ENCODE measurements around the gene EXOC3L2. TPM values are rescaled to one million over a fixed set of nuclear protein-coding genes. Genes with fewer than 3 reads are reported as not detected.

EXOC3L2 gene
- total RNA-seq, 1 experiment from 2014 or later, result 0.08 TPM

DNA sequence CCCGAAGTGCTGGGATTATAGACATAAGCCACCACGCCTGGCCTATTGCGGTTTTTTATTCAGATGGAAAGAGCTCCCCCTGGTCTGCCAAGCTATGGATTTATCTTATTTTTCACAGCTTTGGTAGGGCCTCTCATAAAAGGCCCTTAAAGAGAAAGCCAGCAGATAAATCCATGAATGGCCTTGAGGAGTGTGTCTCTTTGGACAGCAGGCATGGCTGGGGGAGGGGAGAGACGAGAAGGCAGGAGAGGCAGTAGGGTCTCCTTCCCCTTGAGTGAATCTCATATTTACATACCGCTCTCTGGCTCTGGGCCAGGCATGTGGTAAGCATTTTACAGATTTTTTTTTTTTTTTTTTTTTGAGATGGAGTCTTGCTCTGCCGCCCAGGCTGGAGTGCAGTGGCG lies 31.1 kb upstream of the EXOC3L2 start:
- TF ChIP-seq TCF7L2 (IDR thresholded peaks at IDR 0.05; ENCODE audit: low read depth, low read length) (no peak), CTCF (IDR thresholded peaks at IDR 0.05) (no peak), POLR2AphosphoS5 (IDR thresholded peaks at IDR 0.05; ENCODE audit: low read depth, low read length) (no peak), SIN3A (IDR thresholded peaks at IDR 0.05; ENCODE audit: borderline replicate concordance, insufficient read depth, low read depth, low read length) (no peak), REST (IDR thresholded peaks at IDR 0.05; ENCODE audit: insufficient read depth in 1 of 2, low read depth in 2 of 2, low read length in 1 of 2) (no peak)
- Histone ChIP-seq H3K9me3 (ENCODE audit: control insufficient read depth, insufficient read depth, low read depth, low read length) (no peaks in the 10 kb centered on the region), H3K27me3 (ENCODE audit: control insufficient read depth, insufficient read depth, low read length) (no peaks in the 10 kb centered on the region), H3K36me3 (ENCODE audit: control insufficient read depth, insufficient read depth, low read length) (no peaks in the 10 kb centered on the region), H3K27ac (ENCODE audit: low read length) (no peak overlapping the region), H3K4me1 (ENCODE audit: control insufficient read depth, insufficient read depth, low read length) (no peaks in the 10 kb centered on the region), H3K4me3 (ENCODE audit: low read depth in 2 of 2, low read length in 2 of 2) (no peak overlapping the region)
- POLR2A ChIA-PET, result interaction anchor here (0.6 kb wide), 1 partner anchor 33 kb away, joined by 3 read pairs; no protein-coding TSS in a partner anchor
- no peak for ATAC-seq
- intact Hi-C loops (cut with micrococcal nuclease; ENCODE audit: unreplicated experiment), result no loop called here
- no TSS peak for BruUV-seq (replicated peaks)
- in situ Hi-C loops (cut with HindIII; ENCODE audit: low pct_unique_long_range_greater_than_20kb, low sequenced_read_pairs), result no loop called here
- CTCF ChIA-PET, result no interaction called here
- DNase-seq (ENCODE audit: low read depth, low spot score), result no peak

GRCh38 chr19:45275370-45275971 lies 30.3 kb upstream of the EXOC3L2 start:
- ATAC-seq, result no peak
- no peak overlapping the region for H3K4me3 ChIP-seq (ENCODE audit: low read depth in 2 of 2, low read length in 2 of 2)
- H3K36me3 ChIP-seq (ENCODE audit: control insufficient read depth, insufficient read depth, low read length), result no peaks in the 10 kb centered on the region
- TF ChIP-seq REST (IDR thresholded peaks at IDR 0.05; ENCODE audit: insufficient read depth in 1 of 2, low read depth in 2 of 2, low read length in 1 of 2) (no peak), TCF7L2 (IDR thresholded peaks at IDR 0.05; ENCODE audit: low read depth, low read length) (no peak), SIN3A (IDR thresholded peaks at IDR 0.05; ENCODE audit: borderline replicate concordance, insufficient read depth, low read depth, low read length) (no peak), CTCF (IDR thresholded peaks at IDR 0.05) (no peak), POLR2AphosphoS5 (IDR thresholded peaks at IDR 0.05; ENCODE audit: low read depth, low read length) (no peak)
- no peak overlapping the region for H3K27ac ChIP-seq (ENCODE audit: low read length)
- in situ Hi-C loops (cut with HindIII; ENCODE audit: low pct_unique_long_range_greater_than_20kb, low sequenced_read_pairs), result no loop called here
- ChIA-PET POLR2A (interaction anchor here (0.6 kb wide), 1 partner anchor 33 kb away, joined by 3 read pairs; no protein-coding TSS in a partner anchor), CTCF (no interaction called here)
- H3K9me3 ChIP-seq (ENCODE audit: control insufficient read depth, insufficient read depth, low read depth, low read length), result no peaks in the 10 kb centered on the region
- DNase-seq (ENCODE audit: low read depth, low spot score), result no peak
- no TSS peak for BruUV-seq (replicated peaks)
- no peaks in the 10 kb centered on the region for H3K4me1 ChIP-seq (ENCODE audit: control insufficient read depth, insufficient read depth, low read length)
- H3K27me3 ChIP-seq (ENCODE audit: control insufficient read depth, insufficient read depth, low read length), result no peaks in the 10 kb centered on the region
- intact Hi-C loops (cut with micrococcal nuclease; ENCODE audit: unreplicated experiment), result no loop called here

Measured in Panc1 (cell line).